ENCODE measurements around the gene NMB.
"Not testable (repeated sequence)": the region's sequence is repeated elsewhere in the genome, so short reads cannot be mapped to it uniquely, and the experiment has no call there.

The NMB gene

GRCh38 chr15:84658080-84658787 lies at the start of gene NMB:
Gene NMB, minus strand, starts transcription at chr15:84658199. Its CDS starts 47 bp downstream, at chr15:84658152.
- peak; percentile 69 to 80 for DNase-seq

- DNase-seq = no peak
Observed at GRCh38 chr15:84703808-84704207, 45.8 kb upstream of the NMB start.

GRCh38 chr15:84702961-84703482 lies 45.0 kb upstream of the NMB start:
- DNase-seq = no peak

- no peak for DNase-seq
Observed at GRCh38 chr15:84699538-84700191, 41.7 kb upstream of the NMB start.

GRCh38 chr15:84697236-84697990 lies 39.4 kb upstream of the NMB start:
- DNase-seq = no peak

- no peak for DNase-seq
Observed at GRCh38 chr15:84696757-84697156, 38.8 kb upstream of the NMB start.

- DNase-seq = no peak
Observed at GRCh38 chr15:84690342-84690741, 32.3 kb upstream of the NMB start.

- no peak for DNase-seq
Observed at GRCh38 chr15:84689858-84690257, 31.9 kb upstream of the NMB start.

GRCh38 chr15:84686446-84686845 lies 28.4 kb upstream of the NMB start:
- not testable (repeated sequence) for DNase-seq

- DNase-seq = no peak
Observed at GRCh38 chr15:84685304-84685703, 27.3 kb upstream of the NMB start.

GRCh38 chr15:84684092-84684491 lies 26.1 kb upstream of the NMB start:
- DNase-seq = no peak

- DNase-seq = no peak
Observed at GRCh38 chr15:84681831-84682230, 23.8 kb upstream of the NMB start.

GRCh38 chr15:84671211-84671610 lies 13.2 kb upstream of the NMB start:
- DNase-seq = no peak

- no peak for DNase-seq
Observed at GRCh38 chr15:84669726-84670125, 11.7 kb upstream of the NMB start.

GRCh38 chr15:84668221-84668982 lies 10.4 kb upstream of the NMB start:
- no peak for DNase-seq

- no peak for DNase-seq
Observed at GRCh38 chr15:84666373-84666772, 8.4 kb upstream of the NMB start.

GRCh38 chr15:84661001-84661400 lies 3.0 kb upstream of the NMB start:
- DNase-seq = no peak

GRCh38 chr15:84659904-84660781 lies 2.1 kb upstream of the NMB start:
- no peak for DNase-seq

- DNase-seq = no peak
Observed at GRCh38 chr15:84658788-84659411, 901 bp upstream of the NMB start.

- no peak for DNase-seq
Observed at GRCh38 chr15:84657748-84658079, 285 bp downstream of the NMB start.

- DNase-seq = no peak
Observed at GRCh38 chr15:84656972-84657371, 1.0 kb downstream of the NMB start.

Measured in NCI-H2081 (cell line).